PC-3 (cell line): ENCODE results near the gene NUDT3.

Experiments
- CTCF ChIP-seq: fragments of 300-600 bp; sonication (generic); conservative IDR thresholded peaks from 2 replicates; pipeline ENCODE4 v1.5.1; 2017; ENCODE audit warnings: antibody characterized with exemption, low read depth, mild to moderate bottlenecking, low read length
- EZH2 ChIP-seq: fragments of 300-600 bp; sonication (generic); IDR thresholded peaks from one replicate; pipeline ENCODE4 v1.6.1; 2017; ENCODE audit warnings: antibody characterized with exemption, mild to moderate bottlenecking, low read length; ENCODE audit not compliant: unreplicated experiment
- EZH2phosphoT487 ChIP-seq: fragments of 300-600 bp; sonication (generic); IDR thresholded peaks from 2 replicates; pipeline ENCODE4 v1.6.1; 2018; ENCODE audit warnings: mild to moderate bottlenecking, antibody characterized with exemption, low read length, borderline replicate concordance

- no peak for TF ChIP-seq CTCF
- no peak for TF ChIP-seq EZH2
- no peak for TF ChIP-seq EZH2phosphoT487
These were observed 113.6 kb downstream of the NUDT3 start for GRCh38 chr6:34278833-34279232.
